ENCODE results near the gene MIS18BP1. TPM values are rescaled to one million over a fixed set of nuclear protein-coding genes. Genes with fewer than 3 reads are reported as not detected.
"Not testable (repeated sequence)": the region's sequence is repeated elsewhere in the genome, so short reads cannot be mapped to it uniquely, and the experiment has no call there.

Gene MIS18BP1
- total RNA-seq, 1 experiment from 2014 or later, result 21.1 TPM

DNA sequence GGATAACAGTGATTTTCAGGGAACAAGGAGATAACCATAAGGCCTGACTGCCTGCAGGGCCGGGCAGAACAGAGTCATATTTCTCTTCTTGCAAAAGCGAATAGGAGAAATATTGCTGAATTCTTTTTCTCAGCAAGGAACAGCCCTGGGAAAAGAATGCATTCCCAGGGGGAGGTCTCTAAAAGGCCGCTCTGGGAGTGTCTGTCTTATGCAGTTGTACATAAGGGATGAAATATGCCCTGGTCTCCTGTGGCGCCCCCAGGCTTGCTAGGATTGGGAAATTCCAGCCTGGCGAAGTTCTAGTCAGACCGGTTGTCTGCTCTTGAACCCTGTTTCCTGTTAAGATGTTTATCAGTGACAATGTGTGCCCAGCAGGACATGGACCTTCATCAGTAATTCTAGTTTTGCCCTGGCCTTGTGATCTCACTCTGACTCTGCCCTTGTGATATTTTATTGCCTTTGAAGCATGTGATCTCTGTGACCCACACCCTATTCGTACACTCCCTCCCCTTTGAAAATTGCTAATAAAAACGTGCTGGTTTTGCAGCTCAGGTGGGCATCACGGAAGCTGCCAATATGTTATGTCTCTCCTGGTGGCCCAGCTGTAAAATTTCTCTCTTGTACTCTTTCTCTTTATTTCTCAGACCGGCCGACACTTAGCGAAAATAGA lies 28.9 kb upstream of the MIS18BP1 start:
- H3K36me3 ChIP-seq (ENCODE audit: control insufficient read depth, insufficient read depth, low read length); ATAC-seq; H3K27ac ChIP-seq (ENCODE audit: low read length); DNase-seq (ENCODE audit: low read depth, low spot score); CTCF ChIA-PET; intact Hi-C loops (cut with micrococcal nuclease; ENCODE audit: unreplicated experiment); H3K4me3 ChIP-seq (ENCODE audit: low read depth in 2 of 2, low read length in 2 of 2); H3K9me3 ChIP-seq (ENCODE audit: control insufficient read depth, insufficient read depth, low read depth, low read length); POLR2A ChIA-PET; H3K27me3 ChIP-seq (ENCODE audit: control insufficient read depth, insufficient read depth, low read length); H3K4me1 ChIP-seq (ENCODE audit: control insufficient read depth, insufficient read depth, low read length); BruUV-seq (replicated peaks); in situ Hi-C loops (cut with HindIII; ENCODE audit: low pct_unique_long_range_greater_than_20kb, low sequenced_read_pairs): not testable (repeated sequence)

DNA sequence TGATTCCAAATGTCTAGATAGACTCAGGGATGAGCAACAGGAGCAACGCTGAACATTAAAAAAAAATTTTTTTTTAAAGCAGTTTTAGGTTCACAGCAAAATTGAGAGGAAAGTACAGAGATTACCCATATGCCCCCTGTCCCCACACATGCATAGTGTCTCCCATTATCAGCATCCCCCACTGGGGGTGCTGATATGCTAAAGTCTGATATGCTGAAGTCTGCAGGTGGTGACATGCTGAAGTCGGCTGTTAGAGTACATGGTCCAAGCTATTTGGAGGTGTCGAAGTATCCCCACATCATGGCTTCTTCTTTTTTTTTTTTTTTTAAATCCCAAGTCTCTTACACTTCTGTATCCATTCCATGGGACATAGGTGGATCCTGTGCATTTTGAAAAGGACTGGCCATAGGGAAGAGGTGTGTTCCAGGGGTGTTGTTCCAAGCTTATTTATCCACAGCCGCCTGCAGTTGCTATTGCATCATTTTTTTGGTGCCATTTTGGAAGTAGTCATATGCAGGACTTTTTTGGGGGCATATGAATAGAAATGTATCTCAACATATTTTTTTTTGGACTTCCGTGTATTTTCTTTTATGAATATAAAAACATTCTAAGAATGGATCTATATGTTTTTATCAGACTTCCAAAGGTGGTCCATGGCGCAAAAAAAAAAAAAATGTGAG lies 19.0 kb upstream of the MIS18BP1 start:
- ChIA-PET CTCF (no interaction called here), POLR2A (no interaction called here)
- DNase-seq (ENCODE audit: low read depth, low spot score) (no peak), ATAC-seq (no peak)
- no peaks in the 10 kb centered on the region for H3K4me1 ChIP-seq (ENCODE audit: control insufficient read depth, insufficient read depth, low read length)
- intact Hi-C loops (cut with micrococcal nuclease; ENCODE audit: unreplicated experiment), result no loop called here
- H3K27me3 ChIP-seq (ENCODE audit: control insufficient read depth, insufficient read depth, low read length), result no peaks in the 10 kb centered on the region
- H3K36me3 ChIP-seq (ENCODE audit: control insufficient read depth, insufficient read depth, low read length), result no peaks in the 10 kb centered on the region
- H3K4me3 ChIP-seq (ENCODE audit: low read depth in 2 of 2, low read length in 2 of 2), result no peak overlapping the region
- BruUV-seq (replicated peaks), result no TSS peak
- H3K27ac ChIP-seq (ENCODE audit: low read length), result no peak overlapping the region
- TF ChIP-seq TCF7L2 (IDR thresholded peaks at IDR 0.05; ENCODE audit: low read depth, low read length) (no peak), REST (IDR thresholded peaks at IDR 0.05; ENCODE audit: insufficient read depth in 1 of 2, low read depth in 2 of 2, low read length in 1 of 2) (no peak), SIN3A (IDR thresholded peaks at IDR 0.05; ENCODE audit: borderline replicate concordance, insufficient read depth, low read depth, low read length) (no peak), POLR2AphosphoS5 (IDR thresholded peaks at IDR 0.05; ENCODE audit: low read depth, low read length) (no peak)
- in situ Hi-C loops (cut with HindIII; ENCODE audit: low pct_unique_long_range_greater_than_20kb, low sequenced_read_pairs), result no loop called here
- no peaks in the 10 kb centered on the region for H3K9me3 ChIP-seq (ENCODE audit: control insufficient read depth, insufficient read depth, low read depth, low read length)

- Histone ChIP-seq H3K36me3 (ENCODE audit: control insufficient read depth, insufficient read depth, low read length) (no peaks in the 10 kb centered on the region), H3K4me3 (ENCODE audit: low read depth in 2 of 2, low read length in 2 of 2) (no peak overlapping the region), H3K27ac (ENCODE audit: low read length) (no peak overlapping the region), H3K4me1 (ENCODE audit: control insufficient read depth, insufficient read depth, low read length) (no peaks in the 10 kb centered on the region), H3K9me3 (ENCODE audit: control insufficient read depth, insufficient read depth, low read depth, low read length) (no peaks in the 10 kb centered on the region), H3K27me3 (ENCODE audit: control insufficient read depth, insufficient read depth, low read length) (no peaks in the 10 kb centered on the region)
- intact Hi-C loops (cut with micrococcal nuclease; ENCODE audit: unreplicated experiment) (no loop called here), in situ Hi-C loops (cut with HindIII; ENCODE audit: low pct_unique_long_range_greater_than_20kb, low sequenced_read_pairs) (no loop called here)
- ChIA-PET CTCF (no interaction called here), POLR2A (no interaction called here)
- ATAC-seq (no peak), DNase-seq (ENCODE audit: low read depth, low spot score) (no peak)
- BruUV-seq (replicated peaks), result no TSS peak
- no peak for TF ChIP-seq SIN3A (IDR thresholded peaks at IDR 0.05; ENCODE audit: borderline replicate concordance, insufficient read depth, low read depth, low read length)
- TF ChIP-seq, protein P1, sequence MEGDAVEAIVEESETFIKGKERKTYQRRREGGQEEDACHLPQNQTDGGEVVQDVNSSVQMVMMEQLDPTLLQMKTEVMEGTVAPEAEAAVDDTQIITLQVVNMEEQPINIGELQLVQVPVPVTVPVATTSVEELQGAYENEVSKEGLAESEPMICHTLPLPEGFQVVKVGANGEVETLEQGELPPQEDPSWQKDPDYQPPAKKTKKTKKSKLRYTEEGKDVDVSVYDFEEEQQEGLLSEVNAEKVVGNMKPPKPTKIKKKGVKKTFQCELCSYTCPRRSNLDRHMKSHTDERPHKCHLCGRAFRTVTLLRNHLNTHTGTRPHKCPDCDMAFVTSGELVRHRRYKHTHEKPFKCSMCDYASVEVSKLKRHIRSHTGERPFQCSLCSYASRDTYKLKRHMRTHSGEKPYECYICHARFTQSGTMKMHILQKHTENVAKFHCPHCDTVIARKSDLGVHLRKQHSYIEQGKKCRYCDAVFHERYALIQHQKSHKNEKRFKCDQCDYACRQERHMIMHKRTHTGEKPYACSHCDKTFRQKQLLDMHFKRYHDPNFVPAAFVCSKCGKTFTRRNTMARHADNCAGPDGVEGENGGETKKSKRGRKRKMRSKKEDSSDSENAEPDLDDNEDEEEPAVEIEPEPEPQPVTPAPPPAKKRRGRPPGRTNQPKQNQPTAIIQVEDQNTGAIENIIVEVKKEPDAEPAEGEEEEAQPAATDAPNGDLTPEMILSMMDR (IDR thresholded peaks at IDR 0.05), result no peak
- TF ChIP-seq TCF7L2 (IDR thresholded peaks at IDR 0.05; ENCODE audit: low read depth, low read length), result no peak
- no peak for TF ChIP-seq REST (IDR thresholded peaks at IDR 0.05; ENCODE audit: insufficient read depth in 1 of 2, low read depth in 2 of 2, low read length in 1 of 2)
- TF ChIP-seq POLR2AphosphoS5 (IDR thresholded peaks at IDR 0.05; ENCODE audit: low read depth, low read length), result no peak
Measured at GRCh38 chr14:45270031-45270430, 17.0 kb upstream of the MIS18BP1 start.
